Raji (cell line): Measurements from ENCODE around the gene CUEDC1.

Experiments used
- POLR2A ChIP-seq: IDR thresholded peaks from 2 replicates; pipeline ENCODE4 v1.6.1; 2011; ENCODE audit warnings: low read depth, low read length, control low read depth; ENCODE audit not compliant: insufficient read depth

The CUEDC1 gene

DNA sequence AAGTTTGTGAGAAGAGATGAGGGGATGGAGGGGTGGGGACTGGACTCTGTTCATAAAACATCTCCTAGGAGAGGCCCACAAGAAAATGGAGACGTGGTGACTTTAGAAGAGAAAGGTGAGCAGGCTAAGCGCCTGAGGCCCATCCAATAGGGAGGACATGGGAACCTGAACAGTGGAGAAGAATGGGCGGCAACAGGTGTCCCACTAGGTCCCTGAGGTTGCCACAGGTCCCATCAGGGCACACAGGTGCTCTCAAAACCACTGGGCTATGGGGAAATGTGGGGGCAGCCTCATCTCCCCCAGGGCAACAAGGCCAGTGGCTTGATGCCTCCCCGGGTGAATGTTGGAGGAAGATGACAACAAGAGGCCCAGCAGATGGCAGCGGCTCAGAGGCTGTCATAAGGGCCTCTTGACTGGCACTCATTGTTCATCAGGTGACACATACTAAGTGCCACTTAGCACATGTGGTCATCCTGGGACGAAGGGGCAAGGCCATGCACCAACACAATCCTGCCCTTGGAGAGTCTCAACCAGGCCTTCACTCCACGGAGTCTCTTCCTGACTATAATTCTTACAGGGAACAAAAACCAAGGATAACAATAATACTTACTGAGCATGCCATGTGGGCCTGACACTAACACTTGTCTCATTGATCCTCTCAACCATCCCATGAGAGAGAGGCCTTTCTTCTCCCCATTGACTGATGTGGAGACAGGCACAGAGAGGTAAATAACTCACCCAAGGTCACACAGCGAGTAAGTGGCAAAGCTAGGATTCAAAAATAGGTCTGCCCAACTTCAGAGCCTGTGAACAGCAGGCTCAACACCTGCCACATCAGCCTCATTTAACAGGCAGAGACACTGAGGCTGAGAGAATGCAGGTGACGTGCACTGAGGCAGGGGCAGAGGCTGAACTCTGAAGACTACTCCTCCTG lies 38.0 kb downstream of the CUEDC1 start:
- no peak for TF ChIP-seq POLR2A

DNA sequence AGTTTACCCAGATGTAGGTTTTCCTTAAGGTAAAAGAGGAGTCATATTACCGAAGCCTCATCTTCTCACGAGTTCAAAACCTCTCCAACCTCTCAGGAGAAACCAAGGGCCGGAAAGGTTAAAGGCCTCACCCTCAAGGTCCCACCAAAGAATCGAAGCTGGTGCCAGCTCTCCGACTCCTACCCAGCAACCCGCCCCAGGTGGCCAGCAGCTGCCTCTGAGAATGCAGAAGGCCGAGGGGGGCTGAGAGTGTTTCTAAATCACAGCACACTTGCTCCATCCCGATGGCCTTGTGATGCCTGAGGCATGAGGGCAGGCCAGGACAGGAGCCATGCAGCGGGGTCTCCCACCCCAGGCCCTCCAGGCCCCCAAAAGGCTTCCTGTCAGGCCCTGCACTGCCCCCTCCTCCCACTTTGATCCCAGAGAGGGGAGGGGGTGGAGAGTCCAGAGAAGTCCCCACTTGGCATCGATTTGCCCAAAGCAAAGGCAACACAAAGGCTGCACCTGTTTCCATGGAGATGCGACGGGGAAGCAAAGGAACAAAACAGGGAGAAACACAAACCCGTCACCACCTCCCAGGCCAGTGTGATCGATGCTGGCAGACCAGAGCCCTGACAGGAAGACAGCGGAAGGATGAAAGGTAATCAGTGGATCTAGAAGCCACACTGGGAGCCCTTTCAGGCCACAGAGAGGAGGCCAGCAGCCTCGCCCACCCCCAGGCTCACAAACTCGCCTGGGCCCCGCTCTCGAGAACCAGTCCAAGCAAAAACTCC lies 39.0 kb downstream of the CUEDC1 start:
- TF ChIP-seq POLR2A, result no peak

GRCh38 chr17:57915544-57915943 lies 39.7 kb downstream of the CUEDC1 start:
- no peak for TF ChIP-seq POLR2A

DNA sequence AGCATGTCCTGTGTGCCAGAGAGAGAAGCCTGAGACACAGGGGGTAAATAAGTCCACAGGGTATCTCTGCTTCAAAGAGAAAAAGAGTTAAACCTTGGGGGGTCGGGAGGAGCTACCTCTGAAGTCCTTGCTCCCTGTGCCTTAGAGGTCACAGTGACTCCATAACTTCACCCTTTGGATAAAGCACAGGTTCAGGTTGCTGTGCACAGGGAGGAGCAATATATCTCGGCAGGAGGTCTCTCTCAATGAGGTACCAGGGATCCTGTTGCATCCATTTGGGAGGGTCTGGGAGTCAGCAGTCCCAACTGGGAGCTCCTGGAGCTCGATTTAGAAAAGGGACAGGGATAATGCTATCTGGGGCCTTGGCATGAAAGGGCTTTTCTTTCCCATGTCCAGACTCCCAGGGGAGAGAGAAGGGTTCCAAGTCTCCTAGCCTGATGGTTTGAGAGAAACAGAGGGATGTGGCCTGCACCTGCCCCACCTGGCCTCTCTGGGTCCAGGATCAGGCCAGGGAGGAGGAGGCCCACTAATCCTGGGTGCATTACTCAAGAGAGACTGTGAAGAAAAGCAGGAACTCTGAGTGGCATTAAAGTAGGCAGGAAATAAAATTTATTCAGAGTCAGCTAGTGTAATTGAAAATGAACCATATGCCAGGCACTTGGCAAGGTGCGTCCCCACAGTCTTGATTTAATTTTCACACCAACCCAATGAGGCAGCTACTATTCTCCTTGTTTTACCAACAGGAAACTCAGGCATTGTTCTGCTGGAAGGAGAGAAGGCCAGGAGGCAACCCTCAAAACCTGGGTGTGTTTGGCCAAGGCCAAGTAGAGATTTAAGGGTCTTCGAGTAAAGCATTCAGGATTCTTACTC lies 40.7 kb downstream of the CUEDC1 start:
- TF ChIP-seq POLR2A, result no peak

GRCh38 chr17:57913575-57914272 lies 41.5 kb downstream of the CUEDC1 start:
- TF ChIP-seq POLR2A, result no peak

DNA sequence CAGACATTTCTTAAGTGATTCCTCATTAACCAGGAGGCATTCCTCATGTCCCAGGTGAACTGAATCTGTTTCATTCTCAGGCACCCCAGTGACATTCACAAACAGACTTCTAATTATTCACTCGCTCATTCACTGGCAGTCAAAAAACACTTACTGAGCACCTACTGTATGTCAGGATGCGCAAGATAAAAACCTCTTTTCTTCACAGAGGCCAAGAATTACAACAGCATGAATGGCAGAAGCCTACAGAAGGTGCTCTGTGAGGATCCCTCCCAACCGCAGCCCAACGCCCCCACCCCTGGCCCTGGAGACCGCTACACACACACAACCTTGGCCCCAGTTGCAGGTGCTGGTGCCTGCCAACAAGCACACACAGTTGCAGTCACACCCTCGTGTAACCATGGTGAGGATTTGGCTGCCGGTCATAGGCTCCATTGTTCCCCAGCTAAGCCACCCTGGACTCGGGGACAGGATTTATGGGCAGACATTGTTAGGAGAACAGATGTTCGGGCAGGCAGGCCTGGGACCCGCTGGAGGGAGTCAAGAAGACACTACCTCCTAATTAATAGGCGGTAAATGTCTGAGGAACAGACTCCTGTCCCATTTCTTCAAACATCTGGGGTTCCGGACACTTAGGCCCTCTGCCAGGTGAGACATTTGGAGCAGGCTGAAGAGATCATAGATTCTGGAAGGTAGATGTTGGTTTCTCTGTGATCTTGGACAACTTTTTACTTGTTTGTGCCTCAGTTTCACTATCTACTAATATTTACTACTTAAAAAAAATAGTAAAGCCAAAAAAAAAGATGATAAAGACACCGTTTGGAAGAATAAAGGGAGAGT lies 43.2 kb downstream of the CUEDC1 start:
- no peak for TF ChIP-seq POLR2A

- no peak for TF ChIP-seq POLR2A
These were observed 44.5 kb downstream of the CUEDC1 start for GRCh38 chr17:57910462-57911420.

DNA sequence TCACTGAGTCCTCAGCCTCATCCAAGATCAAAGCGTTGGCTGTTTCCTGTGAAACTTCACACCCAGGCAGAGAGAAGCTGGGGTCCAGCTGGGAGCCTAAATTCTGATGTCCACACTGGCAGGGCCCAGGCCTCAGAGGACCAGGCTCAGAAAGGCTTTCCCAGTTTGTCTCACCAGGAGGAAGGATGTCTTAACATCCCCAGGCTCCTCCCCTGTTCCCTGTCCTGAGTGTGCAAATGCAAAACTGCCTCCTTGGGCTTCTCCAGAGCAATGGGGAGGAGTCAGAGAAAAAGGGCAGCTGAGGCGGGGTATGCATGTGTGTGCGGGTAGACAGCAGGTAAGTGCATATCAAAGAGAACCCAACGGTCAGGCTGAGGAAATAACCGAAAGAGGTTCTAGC lies 45.7 kb downstream of the CUEDC1 start:
- no peak for TF ChIP-seq POLR2A

DNA sequence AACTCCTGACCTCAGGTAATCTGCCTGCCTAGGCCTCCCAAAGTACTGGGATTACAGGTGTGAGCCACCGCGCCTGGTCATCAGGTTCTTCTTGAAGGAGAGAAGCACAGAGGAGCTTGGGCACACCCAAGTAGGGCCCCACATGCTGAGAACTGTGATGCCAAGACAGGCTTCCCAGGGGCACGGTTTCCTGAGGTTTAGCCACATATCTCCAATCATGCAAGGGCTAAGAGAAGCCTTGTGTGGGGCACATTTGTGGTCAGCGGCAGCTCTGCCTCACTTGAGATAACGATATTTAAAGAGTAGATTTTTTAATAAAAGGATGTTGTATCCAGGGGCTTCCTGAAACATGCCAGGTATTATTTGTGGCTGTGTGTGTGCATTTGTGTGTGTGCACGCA lies 46.9 kb downstream of the CUEDC1 start:
- TF ChIP-seq POLR2A, result no peak

DNA sequence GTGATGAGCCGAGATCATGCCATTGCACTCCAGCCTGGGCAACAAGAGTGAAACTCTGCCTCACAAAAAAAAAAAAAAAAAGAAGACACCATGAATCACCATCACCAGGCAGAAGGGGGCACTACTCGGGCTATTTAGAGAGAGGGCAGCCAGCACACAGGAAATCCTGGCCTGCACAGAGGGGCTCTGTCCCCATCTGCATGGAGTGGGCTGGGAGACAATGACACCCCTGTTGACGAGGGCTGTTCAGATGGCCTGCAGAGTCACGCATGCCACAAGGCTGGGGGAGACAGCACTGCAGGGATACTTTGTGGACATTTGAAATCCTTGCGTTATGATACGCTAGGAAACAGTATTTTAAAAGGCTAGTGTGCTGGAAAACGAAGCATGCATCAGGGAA lies 48.3 kb downstream of the CUEDC1 start:
- no peak for TF ChIP-seq POLR2A

GRCh38 chr17:57905875-57906455 lies 49.2 kb downstream of the CUEDC1 start:
- no peak for TF ChIP-seq POLR2A

GRCh38 chr17:57903961-57904360 lies 51.3 kb downstream of the CUEDC1 start:
- no peak for TF ChIP-seq POLR2A
